ENCODE data around the gene PRR18.

The PRR18 gene

GRCh38 chr6:166278579-166279392, 29.4 kb downstream of the PRR18 start:
- H3K4me3 ChIP-seq (ENCODE audit: low read length) = no peak overlapping the region
- H3K4me1 ChIP-seq (ENCODE audit: insufficient read depth, low read length) = no peaks in the 10 kb centered on the region
- H3K27me3 ChIP-seq (ENCODE audit: insufficient read depth, low read length) = peaks cover 39% of the 10 kb centered on the region
- H3K9me3 ChIP-seq (ENCODE audit: insufficient read depth, low read depth, low read length) = no peaks in the 10 kb centered on the region
- H3K36me3 ChIP-seq (ENCODE audit: insufficient read depth, low read depth, low read length) = no peaks in the 10 kb centered on the region
- H3K9ac ChIP-seq (ENCODE audit: low read depth, low read length) = no peak overlapping the region
- no peak overlapping the region for H3K27ac ChIP-seq (ENCODE audit: low read length)

GRCh38 chr6:166277892-166278578, 30.2 kb downstream of the PRR18 start:
- no peaks in the 10 kb centered on the region for H3K4me1 ChIP-seq (ENCODE audit: insufficient read depth, low read length)
- no peaks in the 10 kb centered on the region for H3K9me3 ChIP-seq (ENCODE audit: insufficient read depth, low read depth, low read length)
- peaks cover 37% of the 10 kb centered on the region for H3K27me3 ChIP-seq (ENCODE audit: insufficient read depth, low read length)
- no peak overlapping the region for H3K4me3 ChIP-seq (ENCODE audit: low read length)
- no peaks in the 10 kb centered on the region for H3K36me3 ChIP-seq (ENCODE audit: insufficient read depth, low read depth, low read length)
- no peak overlapping the region for H3K27ac ChIP-seq (ENCODE audit: low read length)
- H3K9ac ChIP-seq (ENCODE audit: low read depth, low read length) = no peak overlapping the region

DNA sequence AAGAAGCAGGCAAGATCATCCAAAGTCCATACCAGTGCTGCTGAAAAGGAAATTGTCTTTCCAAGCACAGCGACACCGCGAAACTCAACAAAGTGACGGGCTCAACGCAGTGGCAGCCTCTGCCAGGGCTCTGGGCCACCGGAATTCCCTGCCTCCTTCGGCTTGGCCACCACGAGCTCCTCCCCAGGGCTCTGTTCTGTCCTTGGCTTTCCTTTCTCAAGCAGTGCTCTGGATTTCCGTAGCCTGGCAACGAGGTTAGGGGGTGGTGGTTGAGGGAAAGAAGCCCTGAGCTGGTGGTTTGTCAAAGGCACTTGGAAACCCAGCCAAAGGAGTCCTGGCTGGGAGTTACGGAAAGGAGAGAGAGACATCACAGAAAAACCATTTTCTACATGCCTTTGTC, 31.2 kb downstream of the PRR18 start:
- H3K4me1 ChIP-seq (ENCODE audit: insufficient read depth, low read length) = no peaks in the 10 kb centered on the region
- no peak overlapping the region for H3K27ac ChIP-seq (ENCODE audit: low read length)
- no peaks in the 10 kb centered on the region for H3K9me3 ChIP-seq (ENCODE audit: insufficient read depth, low read depth, low read length)
- H3K36me3 ChIP-seq (ENCODE audit: insufficient read depth, low read depth, low read length) = no peaks in the 10 kb centered on the region
- H3K4me3 ChIP-seq (ENCODE audit: low read length) = no peak overlapping the region
- no peak overlapping the region for H3K9ac ChIP-seq (ENCODE audit: low read depth, low read length)
- H3K27me3 ChIP-seq (ENCODE audit: insufficient read depth, low read length) = peaks cover 37% of the 10 kb centered on the region

GRCh38 chr6:166275714-166276166, 32.5 kb downstream of the PRR18 start:
- H3K27me3 ChIP-seq (ENCODE audit: insufficient read depth, low read length) = peaks cover 39% of the 10 kb centered on the region
- no peak overlapping the region for H3K4me3 ChIP-seq (ENCODE audit: low read length)
- no peaks in the 10 kb centered on the region for H3K36me3 ChIP-seq (ENCODE audit: insufficient read depth, low read depth, low read length)
- H3K27ac ChIP-seq (ENCODE audit: low read length) = no peak overlapping the region
- no peaks in the 10 kb centered on the region for H3K4me1 ChIP-seq (ENCODE audit: insufficient read depth, low read length)
- no peak overlapping the region for H3K9ac ChIP-seq (ENCODE audit: low read depth, low read length)
- H3K9me3 ChIP-seq (ENCODE audit: insufficient read depth, low read depth, low read length) = no peaks in the 10 kb centered on the region

DNA sequence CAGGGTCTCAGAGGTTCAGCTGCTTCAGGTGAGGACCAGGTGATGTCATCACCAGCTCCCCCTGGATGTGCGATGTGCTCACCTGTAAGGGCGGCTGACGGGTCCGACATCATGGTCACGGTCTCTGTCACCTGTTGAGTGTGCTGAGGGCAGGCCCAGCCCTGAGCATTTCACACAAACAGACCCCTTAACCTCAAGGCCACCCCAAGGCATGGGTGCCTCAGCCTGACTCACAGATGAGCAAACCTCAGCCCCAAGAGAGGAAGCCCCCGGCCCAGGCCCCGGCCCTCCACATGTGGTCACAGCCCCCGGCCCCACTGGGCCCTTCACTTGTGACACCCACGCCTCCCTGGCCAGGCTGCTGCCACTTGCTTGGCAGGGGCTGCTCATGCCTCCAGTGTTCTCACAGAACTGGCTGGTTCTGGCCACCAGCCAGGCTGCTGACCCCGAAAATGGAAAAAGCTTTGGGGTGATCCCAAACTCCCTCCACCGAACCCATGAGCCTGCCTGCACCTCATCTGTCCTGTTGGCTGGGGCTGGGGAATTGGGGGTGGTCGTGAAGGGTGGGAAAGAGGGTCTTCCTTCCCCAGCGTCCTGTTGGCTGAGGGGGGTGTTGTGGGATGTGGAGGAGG, 33.3 kb downstream of the PRR18 start:
- Histone ChIP-seq H3K27me3 (ENCODE audit: insufficient read depth, low read length) (peaks cover 48% of the 10 kb centered on the region), H3K4me3 (ENCODE audit: low read length) (no peak overlapping the region), H3K4me1 (ENCODE audit: insufficient read depth, low read length) (no peaks in the 10 kb centered on the region), H3K27ac (ENCODE audit: low read length) (no peak overlapping the region), H3K9ac (ENCODE audit: low read depth, low read length) (no peak overlapping the region), H3K36me3 (ENCODE audit: insufficient read depth, low read depth, low read length) (no peaks in the 10 kb centered on the region), H3K9me3 (ENCODE audit: insufficient read depth, low read depth, low read length) (no peaks in the 10 kb centered on the region)

GRCh38 chr6:166274163-166274562, 34.0 kb downstream of the PRR18 start:
- H3K36me3 ChIP-seq (ENCODE audit: insufficient read depth, low read depth, low read length) = no peaks in the 10 kb centered on the region
- H3K9me3 ChIP-seq (ENCODE audit: insufficient read depth, low read depth, low read length) = no peaks in the 10 kb centered on the region
- peaks cover 55% of the 10 kb centered on the region for H3K27me3 ChIP-seq (ENCODE audit: insufficient read depth, low read length)
- H3K4me3 ChIP-seq (ENCODE audit: low read length) = no peak overlapping the region
- no peaks in the 10 kb centered on the region for H3K4me1 ChIP-seq (ENCODE audit: insufficient read depth, low read length)
- H3K9ac ChIP-seq (ENCODE audit: low read depth, low read length) = no peak overlapping the region
- H3K27ac ChIP-seq (ENCODE audit: low read length) = no peak overlapping the region

DNA sequence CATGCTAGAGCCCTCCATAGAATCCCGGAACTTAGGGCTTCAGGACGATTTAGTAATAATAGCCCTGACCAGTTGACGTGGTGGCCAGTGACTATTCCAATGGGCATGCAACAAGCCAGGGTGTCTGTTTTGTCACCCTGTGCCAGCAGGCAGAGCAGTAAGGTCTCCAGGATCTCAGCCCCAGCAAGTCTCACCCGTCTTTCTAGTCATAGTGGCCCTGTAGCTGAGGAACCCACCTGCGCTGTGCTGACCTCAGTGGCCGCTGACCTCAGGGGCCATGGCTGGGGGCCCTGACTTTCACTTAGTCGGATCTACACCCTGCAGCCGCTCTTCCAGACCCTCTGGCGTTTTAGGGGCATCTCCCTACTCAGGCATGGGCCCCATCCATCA, 36.8 kb downstream of the PRR18 start:
- Histone ChIP-seq H3K27ac (ENCODE audit: low read length) (no peak overlapping the region), H3K36me3 (ENCODE audit: insufficient read depth, low read depth, low read length) (no peaks in the 10 kb centered on the region), H3K27me3 (ENCODE audit: insufficient read depth, low read length) (peaks cover 74% of the 10 kb centered on the region), H3K9ac (ENCODE audit: low read depth, low read length) (no peak overlapping the region), H3K4me1 (ENCODE audit: insufficient read depth, low read length) (peaks cover 4% of the 10 kb centered on the region; the same call in 1 of the 2 replicates), H3K9me3 (ENCODE audit: insufficient read depth, low read depth, low read length) (no peaks in the 10 kb centered on the region), H3K4me3 (ENCODE audit: low read length) (no peak overlapping the region)

DNA sequence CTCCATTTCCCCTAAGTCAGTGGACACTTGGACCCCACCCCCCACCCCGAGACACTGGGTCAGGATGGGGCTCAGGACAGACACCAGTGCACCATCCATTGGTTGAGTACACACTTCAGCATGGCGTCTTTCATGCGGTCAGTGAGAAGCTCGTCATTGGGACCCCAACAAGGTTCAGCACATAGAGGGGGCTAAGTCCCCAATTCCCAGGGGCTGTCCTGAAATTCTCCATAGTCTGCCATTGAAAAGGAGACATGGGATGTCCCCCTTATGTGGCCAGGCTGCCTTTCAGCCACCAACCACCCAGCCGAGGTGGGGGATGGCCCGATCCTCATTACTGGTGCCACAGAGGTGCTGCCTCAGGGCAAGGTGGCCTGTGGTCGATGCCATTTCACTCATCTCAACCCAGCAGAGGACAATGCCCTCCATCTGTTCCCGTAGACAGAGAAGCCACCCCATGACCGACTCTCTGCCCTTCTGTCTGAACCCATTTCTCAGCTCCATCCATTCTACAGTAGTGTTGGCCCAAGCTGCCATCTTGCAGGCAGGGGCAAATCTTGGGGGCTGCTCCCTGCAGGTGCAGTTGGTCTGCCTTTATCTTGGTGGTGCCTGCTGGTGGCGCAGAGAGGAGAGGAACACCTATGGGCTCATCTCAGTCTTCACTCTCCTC, 37.4 kb downstream of the PRR18 start:
- Histone ChIP-seq H3K9ac (ENCODE audit: low read depth, low read length) (no peak overlapping the region), H3K36me3 (ENCODE audit: insufficient read depth, low read depth, low read length) (no peaks in the 10 kb centered on the region), H3K27ac (ENCODE audit: low read length) (no peak overlapping the region), H3K9me3 (ENCODE audit: insufficient read depth, low read depth, low read length) (no peaks in the 10 kb centered on the region), H3K4me3 (ENCODE audit: low read length) (no peak overlapping the region), H3K4me1 (ENCODE audit: insufficient read depth, low read length) (peaks cover 4% of the 10 kb centered on the region; the same call in 1 of the 2 replicates), H3K27me3 (ENCODE audit: insufficient read depth, low read length) (peaks cover 74% of the 10 kb centered on the region)

DNA sequence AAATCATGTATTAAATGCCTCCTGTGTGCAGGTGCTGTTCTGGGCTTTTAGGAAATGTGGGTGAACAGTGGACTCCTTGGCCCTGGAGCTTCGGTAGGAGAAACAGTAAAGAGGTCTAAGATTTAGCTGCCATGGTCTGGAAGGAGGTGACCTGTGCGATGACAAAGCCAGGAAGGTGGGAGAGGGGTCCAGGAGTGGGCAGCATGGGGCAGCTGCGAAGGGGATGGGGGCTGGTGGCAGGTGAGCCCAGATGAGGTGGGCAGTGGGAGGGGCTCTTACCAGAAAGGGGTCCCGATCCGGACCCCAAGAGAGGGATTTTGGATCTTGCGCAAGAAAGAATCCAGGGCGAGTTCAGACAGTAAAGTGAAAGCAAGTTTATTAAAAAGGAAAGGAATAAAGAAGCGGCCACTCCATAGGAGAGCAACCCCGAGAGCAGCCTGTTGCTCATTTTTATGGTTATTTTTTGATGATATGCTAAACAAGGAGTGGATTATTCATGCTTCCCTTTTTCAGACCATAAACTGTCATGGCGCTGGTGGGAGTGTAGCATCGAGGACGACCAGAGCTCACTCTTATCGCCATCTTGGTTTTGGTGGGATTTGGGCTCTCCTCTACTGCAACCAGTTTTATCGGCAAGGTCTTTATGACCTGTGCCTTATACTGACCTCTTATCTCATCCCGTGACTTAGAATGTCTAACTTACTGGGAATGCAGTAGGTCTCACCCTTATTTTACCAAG, 38.7 kb downstream of the PRR18 start:
- Histone ChIP-seq H3K27me3 (ENCODE audit: insufficient read depth, low read length) (peaks cover 73% of the 10 kb centered on the region), H3K4me3 (ENCODE audit: low read length) (no peak overlapping the region), H3K9ac (ENCODE audit: low read depth, low read length) (no peak overlapping the region)

GRCh38 chr6:166268431-166268830, 39.8 kb downstream of the PRR18 start:
- no peaks in the 10 kb centered on the region for H3K9me3 ChIP-seq (ENCODE audit: insufficient read depth, low read depth, low read length)
- peaks cover 4% of the 10 kb centered on the region; the same call in 1 of the 2 replicates for H3K4me1 ChIP-seq (ENCODE audit: insufficient read depth, low read length)
- H3K9ac ChIP-seq (ENCODE audit: low read depth, low read length) = no peak overlapping the region
- H3K4me3 ChIP-seq (ENCODE audit: low read length) = no peak overlapping the region; the same call in 1 of the 2 replicates
- H3K27me3 ChIP-seq (ENCODE audit: insufficient read depth, low read length) = peaks cover 70% of the 10 kb centered on the region
- no peaks in the 10 kb centered on the region for H3K36me3 ChIP-seq (ENCODE audit: insufficient read depth, low read depth, low read length)
- no peak overlapping the region for H3K27ac ChIP-seq (ENCODE audit: low read length)

More for the DNA sequence above, 38.7 kb downstream of the PRR18 start:
- Histone ChIP-seq H3K36me3 (ENCODE audit: insufficient read depth, low read depth, low read length) (no peaks in the 10 kb centered on the region), H3K9me3 (ENCODE audit: insufficient read depth, low read depth, low read length) (no peaks in the 10 kb centered on the region), H3K27ac (ENCODE audit: low read length) (no peak overlapping the region), H3K4me1 (ENCODE audit: insufficient read depth, low read length) (peaks cover 4% of the 10 kb centered on the region; the same call in 1 of the 2 replicates)

DNA sequence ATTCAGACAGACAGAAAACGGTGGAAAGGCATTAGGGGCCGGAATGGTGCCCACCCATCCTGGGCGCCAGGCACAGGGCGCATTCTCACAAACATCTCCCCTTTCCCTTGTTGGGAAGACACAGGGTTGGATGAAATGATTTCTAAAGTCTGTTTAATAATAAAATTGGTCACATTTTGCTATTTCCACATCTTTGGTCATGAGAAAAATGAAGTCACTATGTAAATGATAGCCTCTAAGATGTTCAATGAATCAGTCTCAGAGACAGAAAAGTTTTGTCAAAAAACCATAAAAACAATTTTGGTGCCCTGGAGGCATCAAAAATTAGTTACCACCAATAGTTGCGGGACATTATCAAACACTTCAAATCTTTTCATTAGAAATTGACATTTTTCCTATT, 40.7 kb downstream of the PRR18 start:
- H3K9ac ChIP-seq (ENCODE audit: low read depth, low read length) = no peak overlapping the region
- peaks cover 76% of the 10 kb centered on the region for H3K27me3 ChIP-seq (ENCODE audit: insufficient read depth, low read length)
- H3K4me3 ChIP-seq (ENCODE audit: low read length) = no peak overlapping the region

More for the DNA sequence above, 40.7 kb downstream of the PRR18 start:
- H3K4me1 ChIP-seq (ENCODE audit: insufficient read depth, low read length) = peaks cover 4% of the 10 kb centered on the region; the same call in 1 of the 2 replicates
- H3K27ac ChIP-seq (ENCODE audit: low read length) = no peak overlapping the region
- H3K9me3 ChIP-seq (ENCODE audit: insufficient read depth, low read depth, low read length) = no peaks in the 10 kb centered on the region
- H3K36me3 ChIP-seq (ENCODE audit: insufficient read depth, low read depth, low read length) = no peaks in the 10 kb centered on the region
